Gastroesophageal sphincter (tissue), 4 donors: Measurements from ENCODE around the gene PLG. TPM values are rescaled to one million over a fixed set of nuclear protein-coding genes. Genes with fewer than 3 reads are reported as not detected.
"Not testable (repeated sequence)": the region's sequence is repeated elsewhere in the genome, so short reads cannot be mapped to it uniquely, and the experiment has no call there.

ENCODE experiments used
- ATAC-seq: fragments of 150-250 bp; one replicate; pipeline ENCODE4 v1.9.1; 2016; ENCODE audit warnings: mild to moderate bottlenecking, moderate library complexity
- H3K27ac ChIP-seq, 4 donors: fragments of 200-600 bp; sonication (generic) in 3 of 4; 1 replicate in 3 of 4; 2 replicates in 1 of 4; pipeline ENCODE4 v1.5.1; 2016 to 2019
- H3K27me3 ChIP-seq: fragments of 200-600 bp; sonication (generic); one replicate; pipeline ENCODE4 v1.5.1; 2019
- H3K36me3 ChIP-seq, 2 donors: fragments of 200-600 bp; sonication (generic); one replicate each; pipeline ENCODE4 v1.5.1; 2019; ENCODE audit warnings: control low read depth in 1 of 2
- H3K4me1 ChIP-seq, 3 donors: fragments of 200-600 bp; sonication (generic); 1 replicate in 2 of 3; 2 replicates in 1 of 3; pipeline ENCODE4 v1.5.1; 2016 to 2019; ENCODE audit warnings: control low read depth in 2 of 3
- H3K4me3 ChIP-seq, 2 donors: fragments of 200-600 bp; sonication (generic); one replicate each; pipeline ENCODE4 v1.5.1; 2019; ENCODE audit warnings: mild to moderate bottlenecking in 1 of 2, moderate library complexity in 1 of 2
- H3K9me3 ChIP-seq, 3 donors: fragments of 200-600 bp; sonication (generic); one replicate each; pipeline ENCODE4 v1.5.1; 2017 to 2019; ENCODE audit warnings: control low read depth in 2 of 3
- EP300 ChIP-seq: sonication (generic); formaldehyde crosslinking; IDR thresholded peaks from one replicate; pipeline ENCODE4 v1.6.1; 2017; ENCODE audit warnings: antibody characterized with exemption, mild to moderate bottlenecking
- POLR2A ChIP-seq, 2 donors: fragments of 450-650 bp; IDR thresholded peaks; one replicate each; pipeline ENCODE4 v1.6.1; 2017; ENCODE audit warnings: antibody characterized with exemption in 2 of 2, mild to moderate bottlenecking in 2 of 2, moderate library complexity in 1 of 2
- POLR2AphosphoS5 ChIP-seq: sonication (generic); formaldehyde crosslinking; IDR thresholded peaks from one replicate; pipeline ENCODE4 v1.6.1; 2017; ENCODE audit warnings: antibody characterized with exemption
- WGBS, 2 donors: methylation state at CpG; one replicate each; pipeline ENCODE4 v1.1.5; 2018; ENCODE audit warnings: low coverage in 1 of 2; 5-methylcytosine and 5-hydroxymethylcytosine counted together
- total RNA-seq, 4 donors: library from RNA; depleted of rRNA; stranded (reverse); fragments of >200 nt; gene quantifications; one replicate each; pipeline ENCODE4 v1.1.0, GENCODE V29; 2016
- TF ChIP-seq, protein P1 (sequence below), 4 experiments: fragments of 200-600 bp in 2 of 4; fragments of 450-650 bp in 2 of 4; sonication (generic) in 1 of 4; IDR thresholded peaks; one replicate each; pipeline ENCODE4 v1.5.1; 2017 to 2019; ENCODE audit warnings: antibody characterized with exemption in 4 of 4, mild to moderate bottlenecking in 2 of 4, moderate library complexity in 2 of 4

The PLG gene
- total RNA-seq, 4 donors from 2014 or later, result not detected

DNA sequence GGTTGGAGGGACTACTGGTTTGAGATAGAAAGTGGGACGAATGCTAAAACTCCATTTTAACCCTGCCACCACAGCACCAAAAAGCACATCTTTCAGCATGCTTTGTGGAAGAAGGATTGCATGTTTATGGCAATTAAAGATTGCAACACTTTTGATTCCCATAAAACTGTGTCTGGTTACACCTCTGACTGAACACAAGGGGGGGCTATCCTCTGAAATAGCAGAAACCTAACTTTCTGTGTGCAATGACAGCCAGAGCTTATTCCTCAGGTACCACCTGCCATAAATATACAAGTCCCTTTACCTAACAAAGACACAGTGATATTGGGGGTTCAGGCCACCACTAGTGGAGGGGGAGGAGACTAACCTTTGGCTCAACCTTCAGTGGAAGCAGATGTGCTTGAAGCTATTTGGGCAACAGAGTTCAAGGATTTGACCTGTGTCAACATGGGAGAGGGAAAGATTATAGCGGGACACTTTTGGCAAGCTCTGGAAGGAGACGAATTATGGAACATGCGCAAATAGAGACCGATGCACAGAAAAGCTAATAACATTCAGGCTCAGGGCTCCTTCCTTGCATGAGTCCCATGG, 9.6 kb upstream of the PLG start:
- Histone ChIP-seq H3K36me3 (no peaks in the 10 kb centered on the region), H3K4me3 (no peak overlapping the region), H3K27me3 (no peaks in the 10 kb centered on the region), H3K27ac (no peak overlapping the region), H3K9me3 (no peaks in the 10 kb centered on the region), H3K4me1 (no peaks in the 10 kb centered on the region)
- no peak for TF ChIP-seq POLR2A (IDR thresholded peaks at IDR 0.05)
- TF ChIP-seq, protein P1, sequence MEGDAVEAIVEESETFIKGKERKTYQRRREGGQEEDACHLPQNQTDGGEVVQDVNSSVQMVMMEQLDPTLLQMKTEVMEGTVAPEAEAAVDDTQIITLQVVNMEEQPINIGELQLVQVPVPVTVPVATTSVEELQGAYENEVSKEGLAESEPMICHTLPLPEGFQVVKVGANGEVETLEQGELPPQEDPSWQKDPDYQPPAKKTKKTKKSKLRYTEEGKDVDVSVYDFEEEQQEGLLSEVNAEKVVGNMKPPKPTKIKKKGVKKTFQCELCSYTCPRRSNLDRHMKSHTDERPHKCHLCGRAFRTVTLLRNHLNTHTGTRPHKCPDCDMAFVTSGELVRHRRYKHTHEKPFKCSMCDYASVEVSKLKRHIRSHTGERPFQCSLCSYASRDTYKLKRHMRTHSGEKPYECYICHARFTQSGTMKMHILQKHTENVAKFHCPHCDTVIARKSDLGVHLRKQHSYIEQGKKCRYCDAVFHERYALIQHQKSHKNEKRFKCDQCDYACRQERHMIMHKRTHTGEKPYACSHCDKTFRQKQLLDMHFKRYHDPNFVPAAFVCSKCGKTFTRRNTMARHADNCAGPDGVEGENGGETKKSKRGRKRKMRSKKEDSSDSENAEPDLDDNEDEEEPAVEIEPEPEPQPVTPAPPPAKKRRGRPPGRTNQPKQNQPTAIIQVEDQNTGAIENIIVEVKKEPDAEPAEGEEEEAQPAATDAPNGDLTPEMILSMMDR (IDR thresholded peaks at IDR 0.05), result no peak
- no peak for TF ChIP-seq EP300
- no peak for TF ChIP-seq POLR2AphosphoS5
- whole genome bisulfite sequencing, 2 donors, result 79 to 90% methylated on average over 2 to 5 of the region's 5 CpGs
- no peak for ATAC-seq

DNA sequence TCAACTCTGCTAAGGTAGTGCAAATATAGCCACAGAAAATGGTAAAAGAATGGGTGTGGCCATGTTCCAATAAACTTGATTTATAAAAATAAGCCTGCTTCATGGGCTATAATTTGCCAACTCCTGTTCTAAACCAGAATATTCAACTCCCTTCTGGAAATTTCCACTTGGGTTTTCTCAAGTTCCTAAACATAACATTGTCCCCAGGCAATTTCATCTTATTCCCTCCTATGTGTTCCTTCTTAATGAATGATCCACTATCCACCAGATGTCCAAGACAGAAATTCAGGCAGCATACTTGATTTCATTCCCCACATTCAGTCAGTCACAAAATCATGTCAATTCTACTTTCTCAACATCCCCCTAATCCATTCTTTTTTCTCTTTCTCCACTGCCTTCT, 7.0 kb upstream of the PLG start:
- ATAC-seq, H3K4me1 ChIP-seq, H3K9me3 ChIP-seq, H3K27me3 ChIP-seq, H3K36me3 ChIP-seq, H3K4me3 ChIP-seq, H3K27ac ChIP-seq: not testable (repeated sequence)

DNA sequence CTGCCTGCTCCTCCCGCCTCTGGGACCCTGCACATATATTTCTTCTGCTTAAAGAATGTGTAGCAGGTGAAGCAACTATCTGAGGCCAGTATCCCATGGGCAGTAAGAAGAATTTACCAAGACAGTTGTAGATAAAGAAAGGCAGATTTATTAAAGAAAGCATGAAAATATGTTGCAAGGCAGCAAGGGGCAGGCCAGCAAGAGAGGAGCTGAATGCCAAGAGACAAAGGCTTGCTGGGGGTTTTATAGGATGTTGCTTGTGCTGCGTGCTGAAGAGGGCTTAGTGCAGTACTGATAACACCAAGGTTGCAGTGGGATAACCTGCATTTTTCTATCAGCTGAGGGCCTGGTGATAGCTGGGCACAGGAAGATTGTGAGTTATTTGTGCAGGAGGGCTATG, 6.4 kb upstream of the PLG start:
- not testable (repeated sequence) for H3K4me1 ChIP-seq, H3K27ac ChIP-seq, H3K4me3 ChIP-seq, H3K36me3 ChIP-seq, H3K9me3 ChIP-seq, ATAC-seq, H3K27me3 ChIP-seq
- WGBS, 2 donors, result 64 to 90% methylated on average over 1 of the region's 2 CpGs

DNA sequence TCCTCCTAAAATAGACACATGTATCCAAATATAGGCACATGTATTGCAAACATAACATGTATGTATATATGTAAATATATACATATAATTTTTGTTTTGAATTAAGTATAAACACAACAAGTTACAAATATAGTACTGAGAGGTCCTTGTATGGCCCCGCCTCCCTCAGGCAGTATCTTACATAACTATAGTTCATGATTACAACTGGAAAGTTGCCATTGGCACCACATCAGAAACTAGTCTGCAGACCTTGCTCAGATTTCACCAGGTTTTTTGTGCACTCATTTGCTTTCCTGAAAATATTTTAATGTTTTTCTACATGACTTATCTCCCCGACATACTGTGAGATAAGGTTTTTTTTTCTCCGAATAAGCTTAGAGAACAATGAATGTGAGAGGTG, 5.2 kb upstream of the PLG start:
- H3K4me3 ChIP-seq, H3K36me3 ChIP-seq, H3K27me3 ChIP-seq, H3K27ac ChIP-seq, H3K9me3 ChIP-seq, ATAC-seq, H3K4me1 ChIP-seq: not testable (repeated sequence)
- WGBS, 2 donors, result 57 to 84% methylated on average over 3 of the region's 3 CpGs

DNA sequence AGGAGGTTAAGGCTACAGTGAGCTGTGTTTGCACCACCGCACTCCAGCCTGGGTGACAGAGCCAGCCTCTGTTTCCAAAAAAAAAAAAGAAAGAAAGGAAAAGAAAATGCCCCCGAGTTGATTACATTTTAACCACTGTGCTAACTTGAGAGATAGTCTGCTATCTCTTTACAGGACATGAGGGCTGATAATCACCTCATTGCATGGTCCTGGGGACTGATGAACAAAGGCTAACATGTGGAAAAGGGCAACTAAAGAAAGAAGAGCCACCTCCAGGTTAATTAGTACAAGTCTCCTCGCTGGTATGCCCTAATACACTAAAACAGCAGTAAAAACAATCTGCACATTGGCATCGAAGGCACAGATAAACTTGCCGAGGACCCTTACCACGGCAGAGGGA, 4.2 kb upstream of the PLG start:
- Histone ChIP-seq H3K9me3 (no peaks in the 10 kb centered on the region), H3K4me1 (no peaks in the 10 kb centered on the region), H3K36me3 (no peaks in the 10 kb centered on the region), H3K27me3 (no peaks in the 10 kb centered on the region), H3K4me3 (no peak overlapping the region), H3K27ac (no peak overlapping the region)
- WGBS, 2 donors, result 71 to 93% methylated on average over 3 to 5 of the region's 6 CpGs
- no peak for ATAC-seq
- TF ChIP-seq POLR2AphosphoS5, result no peak
- no peak for TF ChIP-seq EP300
- no peak for TF ChIP-seq POLR2A (IDR thresholded peaks at IDR 0.05)
- TF ChIP-seq, protein P1 (IDR thresholded peaks at IDR 0.05), result no peak

DNA sequence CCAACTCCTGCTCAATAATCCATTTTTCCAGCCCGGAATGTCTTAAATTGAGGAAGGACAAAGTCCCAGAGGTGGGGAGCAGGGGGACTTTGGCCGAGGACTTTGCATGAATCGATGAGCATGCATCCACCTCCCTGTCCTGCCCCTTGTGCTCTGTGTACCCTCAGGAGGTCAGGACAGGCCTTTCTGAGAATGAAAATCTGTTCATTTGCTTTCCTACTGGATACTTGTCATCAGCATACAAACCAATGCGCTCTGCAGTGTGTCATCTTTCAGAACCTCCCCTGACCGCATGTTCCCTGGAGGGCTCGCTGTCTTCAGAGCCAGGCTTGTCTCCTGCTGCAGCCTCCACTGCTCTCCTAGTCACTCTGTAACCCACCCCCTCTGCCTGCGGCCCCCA, 2.6 kb downstream of the PLG start:
- WGBS, 2 donors, result 81 to 82% methylated on average over 5 to 6 of the region's 7 CpGs
- ATAC-seq, H3K27ac ChIP-seq, H3K36me3 ChIP-seq, H3K27me3 ChIP-seq, H3K4me1 ChIP-seq, H3K9me3 ChIP-seq, H3K4me3 ChIP-seq: not testable (repeated sequence)

DNA sequence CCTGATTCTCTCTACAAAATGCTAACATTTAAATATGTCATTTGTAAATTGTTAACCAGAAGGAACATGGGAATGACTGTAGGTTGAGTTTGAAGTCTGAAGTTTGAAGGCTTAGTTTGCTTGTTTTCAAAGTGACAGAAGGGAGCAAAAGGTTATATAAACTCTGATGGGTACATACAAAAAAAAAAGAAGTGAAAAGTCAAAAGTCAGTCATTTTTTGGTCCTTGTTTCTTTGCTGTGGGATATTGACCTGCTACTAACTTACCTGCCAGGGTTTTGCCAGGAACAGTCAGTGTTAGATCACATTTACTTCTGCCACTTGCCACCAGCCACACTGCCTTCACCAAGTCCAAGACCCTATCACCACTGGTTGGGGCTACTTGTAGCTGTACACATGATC, 6.9 kb downstream of the PLG start:
- not testable (repeated sequence) for H3K4me3 ChIP-seq, ATAC-seq, H3K4me1 ChIP-seq, H3K9me3 ChIP-seq, H3K27ac ChIP-seq, H3K36me3 ChIP-seq, H3K27me3 ChIP-seq

DNA sequence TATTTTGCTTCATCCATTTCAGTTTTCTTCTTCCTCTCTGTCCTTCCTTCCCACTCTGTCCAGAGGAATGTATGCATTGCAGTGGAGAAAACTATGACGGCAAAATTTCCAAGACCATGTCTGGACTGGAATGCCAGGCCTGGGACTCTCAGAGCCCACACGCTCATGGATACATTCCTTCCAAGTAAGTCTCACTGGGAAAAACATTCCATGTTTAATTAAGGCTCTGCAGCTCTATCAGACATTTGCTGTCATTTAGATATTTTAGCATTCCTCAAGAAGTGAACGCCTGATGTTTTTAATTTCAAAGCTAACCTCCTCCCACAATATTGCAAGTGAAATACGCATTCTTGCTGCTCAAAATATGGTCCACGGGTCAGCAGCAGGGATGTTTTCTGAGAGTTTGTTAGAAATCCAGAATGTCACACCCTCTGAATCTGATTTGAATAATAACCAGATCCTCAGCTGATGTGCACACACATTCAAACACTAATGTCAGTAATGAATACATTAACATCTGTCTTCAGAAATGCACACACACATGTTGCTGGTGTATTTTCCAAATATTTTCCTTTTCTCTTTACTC, 12.8 kb downstream of the PLG start:
- ATAC-seq, result no peak
- H3K4me1 ChIP-seq, result no peaks in the 10 kb centered on the region
- no peak overlapping the region for H3K4me3 ChIP-seq
- H3K9me3 ChIP-seq, result no peaks in the 10 kb centered on the region
- no peaks in the 10 kb centered on the region for H3K27me3 ChIP-seq
- WGBS, 2 donors, result 60 to 78% methylated on average over 4 to 5 of the region's 5 CpGs
- H3K36me3 ChIP-seq, result no peaks in the 10 kb centered on the region
- no peak overlapping the region for H3K27ac ChIP-seq
- no peak for TF ChIP-seq POLR2A (IDR thresholded peaks at IDR 0.05)
- TF ChIP-seq EP300, result no peak
